Breast epithelium (tissue), 3 donors: ENCODE measurements around the gene PIK3CB.

ENCODE experiments used
- CTCF ChIP-seq, 3 donors: fragments of 450-650 bp; IDR thresholded peaks; one replicate each; pipeline ENCODE4 v1.5.1; 2016 to 2017; ENCODE audit warnings: antibody characterized with exemption in 3 of 3, mild to moderate bottlenecking in 3 of 3, moderate library complexity in 3 of 3
- POLR2A ChIP-seq: fragments of 450-650 bp; IDR thresholded peaks from one replicate; pipeline ENCODE4 v1.6.1; 2016; ENCODE audit warnings: antibody characterized with exemption, mild to moderate bottlenecking, moderate library complexity
- POLR2AphosphoS5 ChIP-seq, 3 donors: sonication (generic); formaldehyde crosslinking; IDR thresholded peaks; one replicate each; pipeline ENCODE4 v1.6.1; 2017; ENCODE audit warnings: antibody characterized with exemption in 3 of 3

- TF ChIP-seq POLR2A: no peak
- no peak for TF ChIP-seq CTCF (IDR thresholded peaks at IDR 0.05)
- TF ChIP-seq POLR2AphosphoS5 (IDR thresholded peaks at IDR 0.05): no peak
These were observed 649 bp upstream of the PIK3CB start for GRCh38 chr3:138835397-138835757.
